Inflammatory macrophage treated with lipopolysaccharide for 1 hour (primary cell): ENCODE data around the gene PRR7.
"Not testable (repeated sequence)": the region's sequence is repeated elsewhere in the genome, so short reads cannot be mapped to it uniquely, and the experiment has no call there.

Source experiments
- DNase-seq, 2 donors: peaks; one replicate each; pipeline ENCODE4 v3.0.0-alpha.2; 2020 to 2022

PRR7 gene

DNA sequence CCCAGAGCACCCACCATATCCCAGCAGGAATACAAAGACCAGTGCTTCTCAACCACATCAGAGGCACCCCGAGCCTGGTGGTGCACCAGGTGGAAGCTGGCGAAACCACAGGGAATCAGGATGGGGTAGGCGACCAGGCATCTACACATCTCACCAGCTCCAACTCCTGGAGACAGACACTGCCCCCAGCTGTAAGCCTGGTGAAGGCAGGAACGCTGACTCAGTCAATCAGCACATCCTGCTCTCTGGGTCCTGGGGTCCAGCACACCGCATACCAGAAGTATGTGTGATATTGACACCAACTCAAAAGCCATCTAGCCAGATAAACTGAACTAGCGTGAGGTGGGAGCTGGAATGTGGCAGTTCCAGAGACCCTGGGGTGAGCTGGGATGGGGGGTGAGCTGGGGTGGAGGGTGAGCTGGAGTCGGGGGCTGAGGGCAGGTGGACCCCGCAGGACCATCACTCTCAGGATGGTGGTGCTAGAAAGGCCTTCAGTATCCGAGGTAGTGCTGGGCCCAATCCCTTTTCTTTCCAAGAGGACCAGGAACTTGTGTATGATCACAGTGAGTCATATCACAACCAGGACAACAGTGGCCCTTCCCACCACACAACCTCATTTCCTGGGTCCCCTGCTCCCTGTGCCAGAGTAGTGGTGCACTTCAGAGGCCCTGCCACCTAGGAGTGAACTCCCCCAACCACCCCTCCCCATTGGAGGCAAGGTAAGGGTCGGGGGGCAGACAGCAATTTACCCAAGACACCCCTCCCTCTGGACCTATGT, 24.3 kb downstream of the PRR7 start:
- DNase-seq = no peak

DNA sequence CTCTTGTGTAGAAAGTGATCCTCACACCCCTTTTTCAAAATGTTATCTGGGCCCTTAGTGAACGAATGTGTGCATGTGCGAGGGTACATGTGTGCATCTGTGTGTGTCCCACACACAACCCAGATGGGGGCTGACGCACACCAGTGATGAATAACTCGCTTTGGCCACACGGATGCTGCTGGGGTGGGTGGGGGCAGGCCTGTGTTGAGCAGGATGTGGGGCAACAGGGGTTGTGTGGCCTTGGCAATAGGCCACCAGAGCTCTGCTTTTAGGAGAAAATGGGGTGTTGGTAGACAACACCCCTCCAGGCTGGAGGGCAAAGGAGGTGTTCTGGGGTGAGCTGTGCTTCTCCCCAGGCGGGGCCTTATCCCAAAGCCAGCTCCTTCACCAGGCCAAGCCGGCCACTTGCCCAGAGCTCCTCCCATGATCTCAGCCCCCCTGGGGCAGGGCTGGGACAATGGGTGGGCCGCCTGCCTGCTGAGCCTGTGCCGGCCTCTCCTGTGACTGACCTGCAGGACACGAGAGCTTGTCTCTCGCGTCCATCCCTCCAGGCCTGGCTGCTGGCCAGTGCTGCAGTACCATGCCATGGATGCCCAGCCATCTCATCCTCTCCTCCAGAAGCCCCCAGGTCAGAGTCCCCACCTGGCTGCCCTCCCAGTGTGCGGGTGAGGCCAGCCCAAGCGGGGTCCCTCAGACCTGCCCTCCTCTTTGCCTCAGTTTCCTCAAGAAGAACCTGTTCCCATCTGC, 25.2 kb downstream of the PRR7 start:
- DNase-seq = no peak

DNA sequence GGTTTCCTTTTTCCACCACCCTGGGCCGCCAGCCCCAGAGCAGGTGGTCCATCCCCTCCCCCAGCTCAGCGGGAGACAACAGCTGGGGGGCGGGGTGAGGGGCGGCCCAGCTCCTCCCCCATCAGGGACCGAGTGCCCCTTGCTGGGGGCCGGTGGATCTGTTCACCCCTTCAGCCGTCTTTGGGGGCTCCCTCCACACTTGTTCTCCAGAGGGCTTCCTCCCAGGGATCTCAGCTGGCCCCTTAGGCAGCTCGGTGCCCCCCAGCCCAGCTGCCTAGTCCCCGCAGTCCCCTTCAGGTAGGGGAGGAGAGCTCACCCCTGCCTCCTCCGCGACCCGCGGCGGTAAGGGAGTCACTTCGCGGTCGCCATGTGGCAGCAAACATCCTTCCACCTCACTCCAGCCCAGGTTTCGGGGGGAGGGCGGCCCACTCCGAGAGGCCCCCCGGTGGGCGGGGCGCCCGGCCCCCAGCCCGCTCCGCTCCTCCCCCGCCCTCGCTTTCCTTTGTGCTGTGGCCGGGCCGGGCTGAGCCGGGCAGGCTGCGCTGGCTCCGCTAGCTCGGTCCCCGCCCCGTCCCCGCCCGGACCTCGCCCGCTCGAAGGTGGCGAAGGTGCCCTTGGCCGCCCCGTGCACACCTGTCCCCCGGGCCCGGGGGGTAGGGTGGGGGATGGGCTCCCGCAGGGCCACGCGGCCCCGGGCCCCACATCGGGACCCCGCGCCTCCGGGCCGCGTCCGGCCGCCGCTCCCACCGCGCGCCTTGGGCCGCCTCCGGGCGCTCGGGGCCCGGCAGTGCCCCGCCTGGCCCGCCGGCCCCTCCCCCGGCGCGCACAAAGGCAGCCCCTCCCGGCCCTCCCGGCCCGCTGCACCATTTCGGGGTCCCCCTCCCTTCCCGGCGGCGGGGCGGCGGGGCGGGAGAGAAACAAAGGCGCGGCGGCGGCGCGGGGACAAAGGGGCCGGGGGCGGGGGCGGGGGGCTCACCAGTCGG, 26.1 kb downstream of the PRR7 start:
- no peak for DNase-seq

DNA sequence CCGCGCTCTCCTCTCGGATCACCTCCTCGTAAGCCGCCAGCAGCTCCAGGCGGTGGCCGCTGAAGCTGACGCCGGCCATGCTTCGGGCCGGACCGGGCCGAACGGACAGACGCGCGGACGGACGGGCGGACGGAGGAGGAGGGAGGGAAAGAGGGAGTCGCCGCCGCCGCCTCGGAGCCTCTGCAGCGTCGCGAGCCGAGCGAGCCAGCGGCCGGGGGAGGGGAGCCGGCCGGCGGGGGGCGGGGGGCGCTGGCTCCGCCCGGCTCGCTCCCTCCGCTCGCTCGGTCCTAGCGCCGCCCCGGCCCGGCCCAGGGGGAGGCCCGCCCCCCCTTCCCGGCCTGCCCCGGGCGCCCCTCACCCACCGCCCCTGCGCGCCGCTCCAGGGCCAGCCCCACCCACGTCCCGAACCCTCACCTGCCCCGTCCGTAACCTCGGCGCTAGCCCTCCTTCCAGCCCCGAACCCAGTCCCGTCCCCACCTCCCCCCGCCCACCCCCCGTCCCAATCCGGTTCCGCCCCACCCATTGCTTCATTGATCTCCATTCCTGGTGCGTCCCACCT, 26.9 kb downstream of the PRR7 start, which contains the start of gene DBN1:
DBN1 (minus strand) TSS at position 192 of the 559 bp plus-strand sequence; CDS start at position 79, 113 bp downstream.
- no peak for DNase-seq

DNA sequence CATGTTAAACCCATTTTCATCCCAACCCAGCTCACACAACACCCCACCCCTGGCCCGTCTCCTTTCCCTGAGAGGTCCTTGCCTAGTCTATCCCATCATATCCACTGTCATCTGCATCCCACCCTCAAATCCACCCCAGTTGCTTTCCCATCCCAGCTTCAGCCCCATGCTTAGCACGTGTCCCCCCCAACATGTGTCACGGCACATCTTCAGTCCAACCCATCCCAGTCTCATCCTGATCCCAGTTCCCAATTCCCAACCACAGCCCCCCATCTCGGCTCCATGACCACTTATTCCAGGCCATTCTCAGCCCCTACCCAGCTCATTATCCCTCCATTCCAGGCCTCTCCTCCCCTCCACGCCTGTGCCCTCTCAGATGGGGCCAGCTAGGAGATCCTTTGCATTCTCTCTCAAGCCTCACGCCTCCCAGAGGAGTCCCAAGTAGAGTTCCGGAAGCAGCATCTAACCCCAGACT, 27.4 kb downstream of the PRR7 start:
- no peak for DNase-seq

DNA sequence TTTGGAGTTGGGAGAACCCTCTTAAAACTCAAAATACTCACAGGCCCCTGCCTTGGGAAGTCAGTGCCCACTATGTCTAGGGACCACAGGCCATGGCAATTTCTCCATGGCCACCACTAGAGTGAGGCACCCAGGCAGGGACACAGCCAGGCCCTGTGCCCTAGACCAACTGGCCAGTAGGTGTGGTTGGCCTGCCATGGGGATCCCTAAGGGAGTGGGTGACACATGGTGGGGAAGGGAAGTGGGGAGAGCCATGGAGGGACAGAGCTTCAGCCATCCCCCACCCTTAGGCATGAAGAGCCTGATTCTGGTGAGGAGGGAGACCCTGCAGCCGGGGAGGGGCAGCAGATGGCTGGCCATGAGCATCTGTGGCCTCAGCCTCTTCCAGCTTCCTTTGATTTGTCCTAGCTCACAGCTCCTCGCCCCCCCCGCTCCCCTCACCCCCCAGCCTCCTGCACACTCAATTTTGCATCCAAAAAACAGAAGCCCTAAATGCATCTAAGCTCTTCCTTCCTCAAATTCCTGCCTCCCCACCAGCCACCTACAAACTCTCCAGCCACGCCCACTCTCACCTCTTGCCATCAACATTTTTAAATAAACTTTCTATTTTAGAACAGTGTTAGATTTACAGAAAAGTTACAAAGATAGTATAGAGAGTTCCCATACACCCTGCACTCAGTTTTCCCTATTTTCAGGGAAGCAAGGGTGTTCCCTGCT, 28.4 kb downstream of the PRR7 start:
- no peak for DNase-seq

DNA sequence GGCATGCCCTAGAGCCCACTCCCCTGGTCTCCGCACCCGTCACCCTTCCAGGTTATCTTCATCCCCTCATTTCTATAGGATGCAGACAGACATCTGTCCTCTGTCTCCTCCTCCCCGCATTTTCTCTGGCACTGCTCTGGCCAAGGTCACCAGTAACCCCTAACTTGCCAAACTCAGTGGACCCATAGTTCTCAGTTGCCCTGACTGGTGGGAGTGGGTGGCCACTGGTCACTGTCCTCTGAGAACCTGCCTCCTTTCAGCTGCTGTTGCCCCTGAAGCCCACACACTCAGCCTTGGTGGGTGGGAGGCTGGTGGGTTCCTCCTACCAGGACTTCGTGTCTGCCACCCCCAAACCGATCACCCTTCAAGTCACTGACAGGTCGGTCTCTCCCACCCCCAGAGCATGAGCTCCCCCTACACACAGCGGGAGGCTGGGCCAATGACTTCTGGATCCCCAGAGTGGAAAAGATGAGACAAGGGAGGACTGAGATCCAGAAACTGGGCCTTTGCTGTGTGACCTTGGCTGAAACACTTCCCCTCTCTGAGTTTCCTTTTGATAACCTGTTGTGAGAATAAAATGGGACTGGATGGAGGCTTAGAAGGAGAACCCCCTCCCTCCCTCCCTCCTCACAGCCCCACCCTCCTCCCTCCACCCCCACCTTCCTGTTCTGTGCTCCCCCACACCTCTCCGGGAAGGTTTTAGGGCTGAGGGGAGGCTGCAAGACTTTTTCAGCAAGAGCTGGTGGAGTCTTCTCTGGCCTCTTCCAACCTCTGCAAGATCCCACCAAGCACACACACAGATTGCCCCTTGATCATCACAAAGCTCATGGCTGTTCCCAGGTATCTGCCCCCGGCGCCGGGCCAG, 29.2 kb downstream of the PRR7 start:
- no peak for DNase-seq

DNA sequence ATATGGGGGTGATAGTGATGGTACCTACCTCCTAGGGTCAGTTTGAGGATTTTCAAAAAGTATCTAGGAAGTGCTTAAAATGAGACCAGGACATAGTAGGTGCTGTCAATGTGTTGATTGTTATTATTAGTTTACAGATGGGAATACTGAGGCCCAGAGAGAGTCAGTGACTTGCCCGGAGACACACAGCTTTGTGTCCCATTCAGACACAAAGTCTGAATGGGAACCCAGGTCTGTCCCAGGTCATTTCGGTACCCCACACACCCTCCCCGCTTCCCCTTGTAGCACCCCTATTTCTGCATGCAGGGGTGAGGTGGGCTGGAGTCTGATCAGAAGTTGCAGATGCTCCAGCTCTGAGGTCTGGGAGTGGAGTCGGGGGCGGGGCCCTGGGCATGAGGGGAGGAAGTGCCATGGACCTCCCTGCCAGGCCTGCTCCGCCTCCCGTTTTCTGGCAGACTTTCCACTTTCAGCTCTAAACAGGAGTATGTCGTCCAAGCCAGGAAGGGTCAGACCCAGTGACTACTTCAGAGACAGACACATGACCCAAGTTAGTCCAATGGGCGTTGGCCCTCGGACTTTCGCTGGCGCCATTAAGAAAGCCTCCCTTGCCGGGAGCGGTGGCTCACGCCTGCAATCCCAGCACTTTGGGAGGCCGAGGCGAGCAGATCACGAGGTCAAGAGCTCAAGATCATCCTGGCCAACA, 30.1 kb downstream of the PRR7 start:
- no peak for DNase-seq

DNA sequence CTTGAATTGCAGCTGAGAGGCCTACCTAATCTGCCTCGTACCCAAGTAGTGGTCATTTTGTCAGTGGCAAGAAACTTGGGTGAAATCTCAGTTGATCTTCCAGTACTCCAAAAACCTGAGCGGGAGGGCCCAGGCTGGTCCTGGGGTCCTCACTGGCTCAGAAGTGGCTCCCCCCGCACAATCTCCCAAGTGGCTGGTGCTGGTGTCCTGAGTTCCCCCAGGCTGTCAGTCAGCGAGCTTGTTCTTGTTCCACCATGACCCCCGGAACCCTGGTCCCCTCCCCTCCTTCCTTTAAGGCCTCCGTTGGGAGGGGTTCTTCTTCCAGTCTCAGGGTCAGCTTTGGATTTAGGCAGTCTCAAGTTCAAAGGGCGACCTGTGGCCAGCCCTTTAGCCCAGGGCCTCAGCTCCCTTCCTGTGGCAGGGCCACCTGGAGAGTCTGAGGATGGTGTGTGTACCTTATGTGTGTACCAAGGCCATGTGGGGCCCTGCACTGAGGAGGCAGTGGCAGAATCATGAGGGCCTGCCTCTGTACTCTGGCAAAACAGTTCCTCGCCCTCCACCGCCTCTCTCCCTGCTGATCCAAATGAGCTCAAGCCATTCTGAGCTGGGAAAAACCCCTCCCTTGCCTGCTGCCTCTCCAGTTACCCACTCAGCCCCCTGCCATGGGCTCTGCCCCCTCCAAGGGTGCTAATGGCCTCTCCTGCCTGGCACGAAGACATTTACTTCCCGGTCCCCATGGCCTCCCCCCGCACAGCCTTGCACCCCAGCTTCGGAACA, 31.3 kb downstream of the PRR7 start:
- no peak for DNase-seq

DNA sequence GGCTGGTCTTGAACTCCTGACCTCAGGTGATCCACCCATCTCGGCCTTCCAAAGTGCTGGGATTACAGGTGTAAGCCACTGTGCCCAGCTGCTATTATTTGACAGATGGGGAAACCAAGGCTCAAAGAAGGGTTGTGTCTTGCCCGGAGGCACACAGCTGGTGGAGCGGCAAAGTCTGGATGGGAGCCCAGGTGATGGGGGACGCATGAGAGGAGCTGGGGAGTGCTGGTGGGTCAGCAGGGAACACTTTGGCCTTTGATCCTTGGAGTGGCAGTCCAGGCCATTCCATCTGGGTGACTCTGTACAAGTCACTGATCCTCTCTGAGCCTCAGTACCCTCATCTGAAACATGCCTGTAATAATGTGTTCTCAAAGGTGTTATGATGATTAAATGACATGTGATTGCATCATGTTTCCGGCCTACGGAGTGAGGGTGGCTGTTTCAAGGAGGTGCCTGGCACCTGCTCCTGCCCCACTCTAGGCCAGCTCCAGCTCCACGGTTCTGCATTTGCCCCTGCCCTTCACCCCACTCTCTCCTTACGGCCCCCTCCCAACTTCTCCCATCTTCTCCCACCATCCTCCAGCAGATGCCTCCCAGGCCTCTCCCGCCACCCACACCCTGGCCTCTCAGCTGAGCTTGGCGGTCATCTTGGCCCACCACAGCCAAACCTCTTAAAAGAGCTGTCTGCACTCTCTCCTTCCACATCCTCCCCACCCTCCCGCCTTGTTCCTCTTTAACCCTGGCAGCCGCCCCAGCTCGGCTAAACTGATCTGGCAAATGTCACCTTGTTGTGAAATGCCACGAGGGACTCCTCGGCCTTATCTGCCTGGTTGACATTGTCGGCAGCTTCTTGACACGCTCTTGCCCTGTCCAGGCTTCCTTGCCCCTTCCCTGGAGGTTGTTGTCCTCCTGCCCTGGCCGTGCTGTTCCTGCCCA, 32.4 kb downstream of the PRR7 start:
- peak; percentile 67 to 76 for DNase-seq

DNA sequence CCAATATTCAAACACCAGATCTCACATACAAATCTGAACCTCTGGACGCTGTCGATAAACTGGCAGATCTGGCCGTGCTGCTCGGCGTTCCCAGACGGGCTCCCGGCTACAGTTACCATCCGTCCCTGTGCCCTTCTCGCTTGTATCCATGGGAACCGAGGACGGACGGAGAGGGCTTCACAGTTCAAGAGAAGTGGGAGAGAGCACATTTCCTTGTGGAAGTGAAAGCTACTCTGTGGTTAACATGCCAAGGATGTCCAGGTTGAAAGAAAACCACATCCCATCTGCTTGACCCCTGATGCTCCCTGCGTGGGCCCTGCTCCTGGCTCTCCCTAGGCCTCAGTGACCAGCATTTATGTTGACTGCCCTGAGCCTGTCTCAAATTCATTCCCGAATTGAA, 33.2 kb downstream of the PRR7 start:
- peak; percentile 41 for DNase-seq

DNA sequence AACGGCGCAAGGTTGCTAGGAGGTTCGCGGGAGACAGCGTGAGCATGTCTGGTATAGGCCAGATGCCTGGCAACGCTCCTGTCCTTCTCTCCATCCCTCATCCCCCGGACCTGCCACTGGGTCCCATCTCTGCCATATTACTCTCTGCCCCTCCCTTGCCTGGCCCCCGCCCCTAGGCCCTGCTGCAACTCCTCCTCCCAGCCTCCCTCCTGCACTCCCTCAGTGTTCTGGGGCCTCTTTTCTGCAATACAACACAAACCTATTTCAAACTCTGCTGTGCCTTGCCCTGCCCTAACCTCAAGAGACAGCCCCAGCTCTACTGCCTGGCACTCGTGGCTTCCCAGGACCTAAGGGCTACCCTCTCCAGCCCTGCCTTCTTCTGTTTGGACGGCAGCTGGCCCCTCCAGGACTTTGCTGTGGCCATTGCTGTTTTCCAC, 35.8 kb downstream of the PRR7 start:
- DNase-seq = no peak

DNA sequence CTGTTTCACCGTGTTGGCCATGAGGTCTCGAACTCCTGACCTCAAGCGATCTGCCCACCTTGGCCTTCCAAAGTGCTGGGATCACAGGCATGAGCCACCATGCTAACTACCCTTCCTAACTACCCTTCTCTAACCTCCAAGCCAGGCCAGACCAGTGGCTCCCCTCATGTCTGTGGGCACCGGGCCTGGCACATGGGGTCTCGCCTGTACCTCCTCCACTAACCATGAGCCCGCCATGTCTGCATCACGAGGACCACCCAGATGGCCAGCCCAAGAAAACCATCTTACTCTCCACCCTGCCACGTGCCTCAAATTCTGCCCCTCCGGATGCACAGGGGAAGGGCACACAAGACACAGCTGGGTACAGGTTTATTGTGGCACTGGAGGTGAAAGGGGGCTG, 36.4 kb downstream of the PRR7 start:
- no peak for DNase-seq

DNA sequence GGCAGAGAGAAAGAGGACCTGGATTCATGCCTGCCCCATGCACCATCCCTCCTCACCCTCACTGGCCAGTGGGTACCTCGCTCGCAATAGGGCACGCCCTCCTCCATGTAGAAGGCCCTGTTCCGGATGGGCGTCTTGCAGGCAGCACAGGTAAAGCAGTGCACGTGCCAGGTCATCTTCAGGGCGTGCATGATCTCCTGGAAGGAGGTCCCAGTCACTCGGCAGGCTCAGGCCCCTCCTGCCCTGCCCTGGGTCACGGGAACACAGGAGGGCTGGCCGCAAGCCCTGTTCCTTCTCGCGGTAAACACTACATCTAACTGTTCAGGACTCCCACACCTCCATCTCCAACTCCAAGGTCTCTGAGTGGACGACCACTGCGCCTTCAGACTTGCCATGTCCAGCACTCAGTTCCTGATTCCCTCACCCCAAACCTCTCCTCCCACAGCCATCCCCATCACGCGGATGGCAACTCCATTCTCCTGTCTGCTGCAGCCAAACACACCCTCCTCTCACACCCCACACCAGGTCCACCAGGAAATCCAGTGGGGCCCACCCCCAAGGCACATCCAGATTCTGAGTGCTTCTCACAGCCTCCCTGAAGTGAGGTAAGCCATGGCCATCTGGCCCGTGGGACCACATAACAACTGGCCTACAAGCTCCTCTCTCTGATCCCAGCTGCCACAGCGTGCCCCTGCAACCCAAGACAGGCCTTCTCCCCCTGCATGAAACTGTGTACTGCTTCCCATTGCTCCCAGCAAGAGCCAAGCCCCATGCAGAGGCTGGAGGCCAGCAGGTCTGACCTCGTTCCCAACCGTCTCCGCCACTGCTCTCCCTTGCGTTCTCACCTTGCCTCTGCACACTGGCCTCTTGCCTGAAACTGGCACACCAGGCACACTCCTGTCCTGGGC, 37.6 kb downstream of the PRR7 start:
- DNase-seq = no peak

DNA sequence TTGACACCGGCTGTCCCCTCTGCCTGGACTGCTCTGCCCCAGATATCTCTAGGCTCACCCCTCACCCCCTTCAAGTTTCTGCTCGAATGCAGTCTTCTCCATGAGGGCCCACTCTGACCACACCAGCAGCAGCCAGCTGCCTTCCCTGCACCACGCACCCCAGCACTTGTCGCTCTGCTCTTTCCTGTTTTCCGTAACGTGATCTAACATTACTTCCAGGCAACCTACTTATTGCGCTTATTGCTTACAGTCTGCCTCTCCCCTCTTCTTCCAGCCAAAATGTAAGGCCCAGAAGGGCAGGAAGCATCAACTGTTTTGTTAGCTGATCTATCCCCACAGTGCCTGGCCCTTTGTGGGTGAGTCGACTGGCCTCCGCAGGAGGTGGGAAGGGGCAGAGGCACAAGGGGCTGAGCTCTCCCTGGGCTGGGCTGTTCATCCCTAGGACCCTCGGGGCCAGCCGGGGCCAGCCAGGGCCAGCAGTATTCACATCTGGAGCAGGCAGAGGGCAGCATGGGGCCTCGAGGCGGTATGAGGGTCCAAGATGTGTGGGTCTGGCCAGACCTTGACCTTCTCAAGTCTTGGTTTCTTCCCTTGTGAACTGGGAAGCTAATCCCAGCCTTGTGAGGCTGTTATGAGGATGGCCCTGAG, 38.4 kb downstream of the PRR7 start:
- no peak for DNase-seq

DNA sequence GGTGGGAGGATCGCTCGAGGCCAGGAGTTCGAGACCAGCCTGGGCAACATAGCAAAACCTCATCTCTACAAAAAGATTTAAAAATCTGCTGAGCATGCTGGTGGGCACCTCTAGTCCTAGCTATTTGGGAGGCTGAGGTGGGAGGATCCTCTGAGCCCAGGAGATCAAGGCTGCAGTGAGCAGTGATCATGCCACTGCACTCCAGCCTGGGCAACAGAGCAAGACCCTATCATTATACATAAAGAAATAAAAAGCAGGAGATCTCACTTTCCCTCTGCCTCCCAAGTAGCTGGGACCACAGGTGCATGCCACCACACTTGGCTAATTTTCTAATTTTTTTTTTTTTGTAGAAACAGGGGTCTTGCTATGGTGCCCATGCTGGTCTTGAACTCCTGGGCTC, 39.1 kb downstream of the PRR7 start:
- not testable (repeated sequence) for DNase-seq

DNA sequence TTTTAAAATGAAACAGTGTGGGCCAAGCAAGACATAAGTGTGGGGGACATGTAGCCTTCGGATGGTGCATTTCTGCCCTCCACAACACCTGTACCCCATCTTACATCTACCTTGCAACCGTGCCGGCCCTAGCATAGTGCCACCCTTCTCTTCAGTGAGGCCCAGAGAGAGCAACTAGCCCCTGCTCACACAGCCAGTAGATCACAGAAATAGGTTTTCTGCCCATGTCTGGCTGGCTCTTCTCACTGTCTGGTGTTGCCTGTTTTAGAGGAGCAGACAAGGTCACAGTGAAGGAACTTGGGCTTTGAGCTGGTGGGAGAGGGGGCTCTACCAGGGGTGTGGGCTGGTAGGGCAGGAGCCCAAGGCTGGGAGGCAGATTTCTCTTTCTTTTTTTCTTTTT, 39.6 kb downstream of the PRR7 start:
- DNase-seq = no peak
